DMS79 (cell line): ENCODE data around the gene ENO2.

ENCODE experiments used
- DNase-seq: peaks from one replicate; lab custom pipeline; 2025; lab: John Stamatoyannopoulos, UW

Gene ENO2

GRCh38 chr12:6948873-6949594 lies 34.7 kb downstream of the ENO2 start:
- no peak for DNase-seq

GRCh38 chr12:6950401-6950801 lies 36.0 kb downstream of the ENO2 start:
- no peak for DNase-seq

- DNase-seq, result no peak
Observed at GRCh38 chr12:6950811-6951540, 36.6 kb downstream of the ENO2 start, which contains the start of gene PTPN6. Gene PTPN6, plus strand, starts transcription at chr12:6951356. Its CDS starts 157 bp downstream, at chr12:6951513.

GRCh38 chr12:6951551-6952120 lies 37.3 kb downstream of the ENO2 start:
- DNase-seq, result no peak

- DNase-seq, result no peak
Observed at GRCh38 chr12:6952121-6952862, 37.9 kb downstream of the ENO2 start.

- no peak for DNase-seq
Observed at GRCh38 chr12:6952863-6953441, 38.6 kb downstream of the ENO2 start.

- no peak for DNase-seq
Observed at GRCh38 chr12:6953442-6954315, 39.3 kb downstream of the ENO2 start.

- no peak for DNase-seq
Observed at GRCh38 chr12:6954316-6955107, 40.1 kb downstream of the ENO2 start.

- DNase-seq, result no peak
Observed at GRCh38 chr12:6955108-6956020, 41.0 kb downstream of the ENO2 start.

- DNase-seq, result no peak
Observed at GRCh38 chr12:6956021-6956727, 41.8 kb downstream of the ENO2 start.

- DNase-seq, result no peak
Observed at GRCh38 chr12:6957151-6957701, 42.8 kb downstream of the ENO2 start.

- no peak for DNase-seq
Observed at GRCh38 chr12:6957741-6958608, 43.6 kb downstream of the ENO2 start.

- no peak for DNase-seq
Observed at GRCh38 chr12:6958609-6959057, 44.3 kb downstream of the ENO2 start.

GRCh38 chr12:6959058-6959804 lies 44.9 kb downstream of the ENO2 start:
- no peak for DNase-seq

- no peak for DNase-seq
Observed at GRCh38 chr12:6959805-6960592, 45.6 kb downstream of the ENO2 start.
